HepG2 (cell line): ENCODE measurements around the gene C14orf93. TPM values are rescaled to one million over a fixed set of nuclear protein-coding genes. Genes with fewer than 3 reads are reported as not detected.

ENCODE experiments used
- SOX13 ChIP-seq, 3 experiments: fragments of 450-650 bp in 1 of 3; sonication (generic) in 1 of 3; formaldehyde crosslinking in 1 of 3; IDR thresholded peaks in 2 of 3; conservative IDR thresholded peaks in 1 of 3; 2 replicates each; pipeline versions ENCODE4 v1.5.0 to v1.6.1; 2016 to 2020; ENCODE audit warnings: antibody characterized with exemption in 1 of 3, mild to moderate bottlenecking in 1 of 3, missing compliant biosample characterization in 1 of 3, missing genetic modification reagents in 1 of 3, moderate library complexity in 1 of 3
- ZNF17 ChIP-seq: sonication (generic); formaldehyde crosslinking; IDR thresholded peaks from 2 replicates; pipeline ENCODE4 v1.5.0; 2020; ENCODE audit warnings: mild to moderate bottlenecking, missing genetic modification reagents
- ZNF646 ChIP-seq: sonication (generic); formaldehyde crosslinking; IDR thresholded peaks from 2 replicates; pipeline ENCODE4 v1.9.0; 2021; ENCODE audit warnings: mild to moderate bottlenecking, missing genetic modification reagents
- ZNF660 ChIP-seq: sonication (generic); formaldehyde crosslinking; IDR thresholded peaks from 2 replicates; pipeline ENCODE4 v1.5.1; 2020; ENCODE audit warnings: mild to moderate bottlenecking, low read depth, missing genetic modification reagents, borderline replicate concordance
- polyA plus RNA-seq, 8 experiments: library from polyadenylated mRNA; depleted of rRNA in 3 of 8; stranded (reverse) in 7 of 8; unstranded in 1 of 8; fragments of >200 nt; fragmentation: Illumina TruSeq in 4 of 8; extraction: Trizol in 4 of 8; gene quantifications; 2 replicates each; pipeline versions ENCODE4 v1.2.1 to v1.2.3, GENCODE V29; 2011 to 2016; ENCODE audit warnings: low read depth in 4 of 8, missing spikeins in 1 of 8, mixed read lengths in 1 of 8; ENCODE audit not compliant: insufficient read depth in 1 of 8
- total RNA-seq, 5 experiments: library from RNA; depleted of rRNA; stranded (reverse); fragments of >200 nt; fragmentation: Illumina TruSeq; extraction: Trizol; gene quantifications; 2 replicates each; pipeline ENCODE4 v1.2.3, GENCODE V29; 2016; ENCODE audit warnings: low read depth in 1 of 5
- TF ChIP-seq, protein P1 (sequence below): IDR thresholded peaks from 2 replicates; pipeline ENCODE4 v1.6.1; 2016; ENCODE audit warnings: low read depth, missing genetic modification reagents, missing compliant biosample characterization
- TF ChIP-seq, protein P2 (sequence below): sonication (generic); formaldehyde crosslinking; IDR thresholded peaks from 2 replicates; pipeline ENCODE4 v1.8.1; 2022; ENCODE audit warnings: low read depth, mild to moderate bottlenecking, missing genetic modification reagents
- TF ChIP-seq, protein P3 (sequence below): sonication (generic); formaldehyde crosslinking; IDR thresholded peaks from 2 replicates; pipeline ENCODE4 v1.8.0; 2022; ENCODE audit warnings: missing genetic modification reagents, mild to moderate bottlenecking, inconsistent platforms, borderline replicate concordance

Gene C14orf93
- total and polyA plus RNA-seq, 2 of the 13 experiments (the other 11 are each of a cell fraction or from before 2014, with no cell fraction given): 11.4 to 22.5 TPM

DNA sequence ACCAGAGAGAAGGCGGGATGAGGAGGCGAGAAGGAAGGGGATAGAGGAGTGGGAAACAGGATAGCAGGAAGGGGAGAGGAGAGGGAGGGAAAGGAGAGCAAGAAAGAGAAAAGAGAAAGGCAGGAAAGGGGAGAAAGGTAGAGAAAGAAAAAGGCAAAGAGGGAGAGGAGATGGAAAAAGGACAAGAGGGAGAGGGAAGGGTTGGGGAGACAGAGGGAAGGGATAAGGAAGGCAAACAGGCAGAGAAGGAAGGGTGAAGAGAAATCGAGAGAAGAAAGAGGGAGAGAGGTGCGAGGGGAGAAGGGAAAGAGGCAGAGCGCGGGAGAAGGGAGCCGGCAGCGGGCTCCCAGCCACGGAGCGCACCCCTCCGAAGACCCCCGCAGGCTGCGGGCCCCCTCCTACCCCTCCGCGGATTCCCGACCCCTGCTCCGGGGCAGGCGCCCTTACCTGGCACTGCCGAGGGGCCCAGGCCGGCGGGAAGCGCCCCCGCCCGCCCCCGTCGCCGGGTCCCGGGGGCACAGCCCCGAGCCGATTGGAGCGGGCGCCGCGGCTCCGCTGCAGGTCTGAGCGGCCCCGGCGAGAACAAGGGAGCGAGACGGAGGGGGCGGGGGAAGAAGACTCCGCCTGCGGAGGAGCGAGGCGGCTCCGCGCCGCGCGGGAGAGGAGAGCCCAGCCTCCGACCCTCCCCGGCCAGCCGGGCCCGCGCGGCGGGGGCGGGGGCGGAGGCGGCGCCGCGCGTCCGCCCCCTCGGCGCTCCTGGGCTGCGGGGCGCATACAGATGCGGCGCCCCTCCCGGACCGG is 47.2 kb upstream of the C14orf93 start, which contains the start of gene CDH24 (continued):
- no peak for TF ChIP-seq ZNF646 (CRISPR knock-in tag)
- TF ChIP-seq, protein P1, sequence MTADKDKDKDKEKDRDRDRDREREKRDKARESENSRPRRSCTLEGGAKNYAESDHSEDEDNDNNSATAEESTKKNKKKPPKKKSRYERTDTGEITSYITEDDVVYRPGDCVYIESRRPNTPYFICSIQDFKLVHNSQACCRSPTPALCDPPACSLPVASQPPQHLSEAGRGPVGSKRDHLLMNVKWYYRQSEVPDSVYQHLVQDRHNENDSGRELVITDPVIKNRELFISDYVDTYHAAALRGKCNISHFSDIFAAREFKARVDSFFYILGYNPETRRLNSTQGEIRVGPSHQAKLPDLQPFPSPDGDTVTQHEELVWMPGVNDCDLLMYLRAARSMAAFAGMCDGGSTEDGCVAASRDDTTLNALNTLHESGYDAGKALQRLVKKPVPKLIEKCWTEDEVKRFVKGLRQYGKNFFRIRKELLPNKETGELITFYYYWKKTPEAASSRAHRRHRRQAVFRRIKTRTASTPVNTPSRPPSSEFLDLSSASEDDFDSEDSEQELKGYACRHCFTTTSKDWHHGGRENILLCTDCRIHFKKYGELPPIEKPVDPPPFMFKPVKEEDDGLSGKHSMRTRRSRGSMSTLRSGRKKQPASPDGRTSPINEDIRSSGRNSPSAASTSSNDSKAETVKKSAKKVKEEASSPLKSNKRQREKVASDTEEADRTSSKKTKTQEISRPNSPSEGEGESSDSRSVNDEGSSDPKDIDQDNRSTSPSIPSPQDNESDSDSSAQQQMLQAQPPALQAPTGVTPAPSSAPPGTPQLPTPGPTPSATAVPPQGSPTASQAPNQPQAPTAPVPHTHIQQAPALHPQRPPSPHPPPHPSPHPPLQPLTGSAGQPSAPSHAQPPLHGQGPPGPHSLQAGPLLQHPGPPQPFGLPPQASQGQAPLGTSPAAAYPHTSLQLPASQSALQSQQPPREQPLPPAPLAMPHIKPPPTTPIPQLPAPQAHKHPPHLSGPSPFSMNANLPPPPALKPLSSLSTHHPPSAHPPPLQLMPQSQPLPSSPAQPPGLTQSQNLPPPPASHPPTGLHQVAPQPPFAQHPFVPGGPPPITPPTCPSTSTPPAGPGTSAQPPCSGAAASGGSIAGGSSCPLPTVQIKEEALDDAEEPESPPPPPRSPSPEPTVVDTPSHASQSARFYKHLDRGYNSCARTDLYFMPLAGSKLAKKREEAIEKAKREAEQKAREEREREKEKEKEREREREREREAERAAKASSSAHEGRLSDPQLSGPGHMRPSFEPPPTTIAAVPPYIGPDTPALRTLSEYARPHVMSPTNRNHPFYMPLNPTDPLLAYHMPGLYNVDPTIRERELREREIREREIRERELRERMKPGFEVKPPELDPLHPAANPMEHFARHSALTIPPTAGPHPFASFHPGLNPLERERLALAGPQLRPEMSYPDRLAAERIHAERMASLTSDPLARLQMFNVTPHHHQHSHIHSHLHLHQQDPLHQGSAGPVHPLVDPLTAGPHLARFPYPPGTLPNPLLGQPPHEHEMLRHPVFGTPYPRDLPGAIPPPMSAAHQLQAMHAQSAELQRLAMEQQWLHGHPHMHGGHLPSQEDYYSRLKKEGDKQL: no peak
- TF ChIP-seq ZNF660 (CRISPR knock-in tag): no peak
- TF ChIP-seq, protein P2, sequence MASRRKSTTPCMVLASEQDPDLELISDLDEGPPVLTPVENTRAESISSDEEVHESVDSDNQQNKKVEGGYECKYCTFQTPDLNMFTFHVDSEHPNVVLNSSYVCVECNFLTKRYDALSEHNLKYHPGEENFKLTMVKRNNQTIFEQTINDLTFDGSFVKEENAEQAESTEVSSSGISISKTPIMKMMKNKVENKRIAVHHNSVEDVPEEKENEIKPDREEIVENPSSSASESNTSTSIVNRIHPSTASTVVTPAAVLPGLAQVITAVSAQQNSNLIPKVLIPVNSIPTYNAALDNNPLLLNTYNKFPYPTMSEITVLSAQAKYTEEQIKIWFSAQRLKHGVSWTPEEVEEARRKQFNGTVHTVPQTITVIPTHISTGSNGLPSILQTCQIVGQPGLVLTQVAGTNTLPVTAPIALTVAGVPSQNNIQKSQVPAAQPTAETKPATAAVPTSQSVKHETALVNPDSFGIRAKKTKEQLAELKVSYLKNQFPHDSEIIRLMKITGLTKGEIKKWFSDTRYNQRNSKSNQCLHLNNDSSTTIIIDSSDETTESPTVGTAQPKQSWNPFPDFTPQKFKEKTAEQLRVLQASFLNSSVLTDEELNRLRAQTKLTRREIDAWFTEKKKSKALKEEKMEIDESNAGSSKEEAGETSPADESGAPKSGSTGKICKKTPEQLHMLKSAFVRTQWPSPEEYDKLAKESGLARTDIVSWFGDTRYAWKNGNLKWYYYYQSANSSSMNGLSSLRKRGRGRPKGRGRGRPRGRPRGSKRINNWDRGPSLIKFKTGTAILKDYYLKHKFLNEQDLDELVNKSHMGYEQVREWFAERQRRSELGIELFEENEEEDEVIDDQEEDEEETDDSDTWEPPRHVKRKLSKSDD (CRISPR knock-in tag): no peak; the same call in 1 of the 2 replicates
- TF ChIP-seq, protein P3, sequence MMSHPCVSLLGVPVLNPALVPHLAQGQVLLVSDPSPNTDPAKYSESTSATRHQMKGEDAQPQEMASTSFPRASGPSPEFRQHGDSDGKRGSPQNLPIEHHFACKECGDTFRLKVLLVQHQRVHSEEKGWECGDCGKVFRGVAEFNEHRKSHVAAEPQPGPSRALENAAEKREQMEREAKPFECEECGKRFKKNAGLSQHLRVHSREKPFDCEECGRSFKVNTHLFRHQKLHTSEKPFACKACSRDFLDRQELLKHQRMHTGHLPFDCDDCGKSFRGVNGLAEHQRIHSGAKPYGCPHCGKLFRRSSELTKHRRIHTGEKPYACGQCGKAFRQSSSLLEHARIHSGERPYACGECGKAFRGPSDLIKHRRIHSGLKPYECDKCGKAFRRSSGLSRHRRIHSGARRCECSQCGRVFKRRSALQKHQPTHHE (CRISPR knock-in tag): no peak
- TF ChIP-seq SOX13 (IDR thresholded peaks at IDR 0.05): no peak
- no peak; a peak in 1 of 4 replicates for TF ChIP-seq SOX13 (CRISPR knock-in tag; conservative IDR thresholded peaks at IDR 0.05 in 1 of 2, IDR thresholded peaks at IDR 0.05 in 1 of 2)
- TF ChIP-seq ZNF17 (CRISPR knock-in tag): no peak
